Measurements from ENCODE around the gene DDIT3. TPM values are rescaled to one million over a fixed set of nuclear protein-coding genes. Genes with fewer than 3 reads are reported as not detected.

DDIT3 gene
- total and polyA plus RNA-seq, 2 of the 13 experiments (the other 11 are each of a cell fraction or from before 2014, with no cell fraction given), result 27.5 to 48.7 TPM

GRCh38 chr12:57546438-57547287 lies 26.3 kb upstream of the DDIT3 start, which contains the start of gene DCTN2 (continued):
- TF ChIP-seq ZNF784 (CRISPR knock-in tag; IDR thresholded peaks at IDR 0.05; ENCODE audit: borderline replicate concordance), result 0 out of 2 replicates have a peak, but pooled peaks have one; percentile 37
- peak; percentile 56; the same call in 1 of the 2 replicates for TF ChIP-seq KMT2B (CRISPR knock-in tag; IDR thresholded peaks at IDR 0.05)
- 0 out of 2 replicates have a peak, but pooled peaks have one; percentile 7 for TF ChIP-seq ZNF350 (CRISPR knock-in tag; IDR thresholded peaks at IDR 0.05; ENCODE audit: borderline replicate concordance, low read depth)
- TF ChIP-seq MIER2 (CRISPR knock-in tag; IDR thresholded peaks at IDR 0.05), result no peak
- TF ChIP-seq CREB3 (CRISPR knock-in tag; IDR thresholded peaks at IDR 0.05), result no peak
- TF ChIP-seq GABPB1 (CRISPR knock-in tag; IDR thresholded peaks at IDR 0.05), result peak; percentile 75
- TF ChIP-seq NFKB2 (CRISPR knock-in tag; IDR thresholded peaks at IDR 0.05; ENCODE audit: borderline replicate concordance), result peak; percentile 29; the same call in 1 of the 2 replicates
- no peak for TF ChIP-seq PHB2 (IDR thresholded peaks at IDR 0.05; ENCODE audit: partially characterized antibody)
- TF ChIP-seq ZNF264 (CRISPR knock-in tag; IDR thresholded peaks at IDR 0.05), result no peak
- peak; percentile 7; the same call in 1 of the 2 replicates for TF ChIP-seq RAD21 (CRISPR knock-in tag; IDR thresholded peaks at IDR 0.05)
- TF ChIP-seq KLF11 (CRISPR knock-in tag; IDR thresholded peaks at IDR 0.05), result no peak; the same call in 1 of the 2 replicates
- TF ChIP-seq RBM39 (IDR thresholded peaks at IDR 0.05; ENCODE audit: low read depth, low read length, poor library complexity, severe bottlenecking), result peak; percentile 82
- no peak for TF ChIP-seq ZNF362 (CRISPR knock-in tag; IDR thresholded peaks at IDR 0.05; ENCODE audit: borderline replicate concordance)
- TF ChIP-seq TARDBP (CRISPR knock-in tag; IDR thresholded peaks at IDR 0.05), result no peak
- TF ChIP-seq ZFX (CRISPR knock-in tag; IDR thresholded peaks at IDR 0.05; ENCODE audit: low read depth), result peak; percentile 81
- no peak for TF ChIP-seq CENPT (CRISPR knock-in tag; IDR thresholded peaks at IDR 0.05; ENCODE audit: low read depth)
- 0 out of 2 replicates have a peak, but pooled peaks have one; percentile 38 for TF ChIP-seq ZBTB8A (CRISPR knock-in tag; IDR thresholded peaks at IDR 0.05; ENCODE audit: borderline replicate concordance, low read depth)
- TF ChIP-seq MED13 (CRISPR knock-in tag; IDR thresholded peaks at IDR 0.05), result no peak
- TF ChIP-seq NR2C2 (CRISPR knock-in tag; IDR thresholded peaks at IDR 0.05; ENCODE audit: borderline replicate concordance), result peak; percentile 43
- 0 out of 2 replicates have a peak, but pooled peaks have one; percentile 9 for TF ChIP-seq GATAD2A (CRISPR knock-in tag; IDR thresholded peaks at IDR 0.05)
- no peak for TF ChIP-seq DMTF1 (CRISPR knock-in tag; IDR thresholded peaks at IDR 0.05)
- TF ChIP-seq NFE2 (CRISPR knock-in tag; IDR thresholded peaks at IDR 0.05), result no peak
- TF ChIP-seq REL (CRISPR knock-in tag; conservative IDR thresholded peaks at IDR 0.05), result no peak
- TF ChIP-seq ZNF431 (CRISPR knock-in tag; IDR thresholded peaks at IDR 0.05; ENCODE audit: borderline replicate concordance, low read depth), result no peak
- TF ChIP-seq BCL6 (CRISPR knock-in tag; IDR thresholded peaks at IDR 0.05), result no peak
- 0 out of 2 replicates have a peak, but pooled peaks have one; percentile 40 for TF ChIP-seq FOXA3 (CRISPR knock-in tag; IDR thresholded peaks at IDR 0.05)

All from HepG2 (cell line).